HepG2 (cell line): ENCODE results near the gene KRTAP10-11.

ENCODE experiments used
- CREB1 ChIP-seq, 2 experiments: fragments of 450-650 bp in 1 of 2; IDR thresholded peaks; 2 replicates each; pipeline ENCODE4 v1.6.1; 2016 to 2017; ENCODE audit warnings: control low read depth in 1 of 2, mild to moderate bottlenecking in 1 of 2, missing compliant biosample characterization in 1 of 2, missing genetic modification characterization in 1 of 2
- HMG20A ChIP-seq: IDR thresholded peaks from 2 replicates; pipeline ENCODE4 v1.6.1; 2016; ENCODE audit warnings: borderline replicate concordance
- JUNB ChIP-seq: sonication (generic); formaldehyde crosslinking; IDR thresholded peaks from 2 replicates; pipeline ENCODE4 v1.8.0; 2022; ENCODE audit warnings: missing genetic modification reagents, mild to moderate bottlenecking, borderline replicate concordance
- MXI1 ChIP-seq: IDR thresholded peaks from 3 replicates; pipeline ENCODE4 v1.6.1; 2012; ENCODE audit warnings: low read depth, low read length, inconsistent platforms, borderline replicate concordance
- ZNF775 ChIP-seq: sonication (generic); formaldehyde crosslinking; IDR thresholded peaks from 2 replicates; pipeline ENCODE4 v1.4.0; 2020; ENCODE audit warnings: missing genetic modification reagents, mild to moderate bottlenecking, moderate library complexity, borderline replicate concordance
- TF ChIP-seq, protein P1 (sequence below): sonication (generic); formaldehyde crosslinking; IDR thresholded peaks from 2 replicates; pipeline ENCODE4 v1.4.0; 2020; ENCODE audit warnings: missing genetic modification reagents
- TF ChIP-seq, protein P2 (sequence below): sonication (generic); formaldehyde crosslinking; IDR thresholded peaks from 2 replicates; pipeline ENCODE4 v1.4.0; 2020; ENCODE audit warnings: missing genetic modification reagents

DNA sequence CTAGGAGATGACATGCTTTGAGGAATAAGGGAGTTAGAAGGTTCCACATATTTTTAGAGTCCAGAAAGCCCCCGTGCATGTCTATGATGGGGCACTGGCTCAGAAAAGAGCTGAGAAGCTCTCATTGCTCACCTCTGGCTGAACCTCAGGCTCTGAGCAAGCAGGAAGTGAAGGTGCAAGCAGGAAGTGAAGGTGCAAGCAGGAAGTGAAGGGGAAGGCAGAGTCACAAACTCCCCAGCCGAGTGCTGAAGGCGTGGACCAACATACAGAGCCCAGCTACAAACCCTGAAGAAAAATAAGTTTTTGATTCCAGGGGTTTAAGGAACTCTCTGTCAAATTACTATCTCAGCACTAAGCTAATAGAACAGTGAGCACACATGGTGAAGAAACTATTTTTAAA is 27.3 kb upstream of the KRTAP10-11 start:
- TF ChIP-seq MXI1 (no peak), JUNB (CRISPR knock-in tag) (no peak), HMG20A (CRISPR knock-in tag) (no peak), ZNF775 (CRISPR knock-in tag) (no peak), CREB1 (IDR thresholded peaks at IDR 0.05) (no peak), CREB1 (CRISPR knock-in tag; IDR thresholded peaks at IDR 0.05) (no peak)
- TF ChIP-seq, protein P1, sequence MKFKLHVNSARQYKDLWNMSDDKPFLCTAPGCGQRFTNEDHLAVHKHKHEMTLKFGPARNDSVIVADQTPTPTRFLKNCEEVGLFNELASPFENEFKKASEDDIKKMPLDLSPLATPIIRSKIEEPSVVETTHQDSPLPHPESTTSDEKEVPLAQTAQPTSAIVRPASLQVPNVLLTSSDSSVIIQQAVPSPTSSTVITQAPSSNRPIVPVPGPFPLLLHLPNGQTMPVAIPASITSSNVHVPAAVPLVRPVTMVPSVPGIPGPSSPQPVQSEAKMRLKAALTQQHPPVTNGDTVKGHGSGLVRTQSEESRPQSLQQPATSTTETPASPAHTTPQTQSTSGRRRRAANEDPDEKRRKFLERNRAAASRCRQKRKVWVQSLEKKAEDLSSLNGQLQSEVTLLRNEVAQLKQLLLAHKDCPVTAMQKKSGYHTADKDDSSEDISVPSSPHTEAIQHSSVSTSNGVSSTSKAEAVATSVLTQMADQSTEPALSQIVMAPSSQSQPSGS (CRISPR knock-in tag): no peak
- TF ChIP-seq, protein P2, sequence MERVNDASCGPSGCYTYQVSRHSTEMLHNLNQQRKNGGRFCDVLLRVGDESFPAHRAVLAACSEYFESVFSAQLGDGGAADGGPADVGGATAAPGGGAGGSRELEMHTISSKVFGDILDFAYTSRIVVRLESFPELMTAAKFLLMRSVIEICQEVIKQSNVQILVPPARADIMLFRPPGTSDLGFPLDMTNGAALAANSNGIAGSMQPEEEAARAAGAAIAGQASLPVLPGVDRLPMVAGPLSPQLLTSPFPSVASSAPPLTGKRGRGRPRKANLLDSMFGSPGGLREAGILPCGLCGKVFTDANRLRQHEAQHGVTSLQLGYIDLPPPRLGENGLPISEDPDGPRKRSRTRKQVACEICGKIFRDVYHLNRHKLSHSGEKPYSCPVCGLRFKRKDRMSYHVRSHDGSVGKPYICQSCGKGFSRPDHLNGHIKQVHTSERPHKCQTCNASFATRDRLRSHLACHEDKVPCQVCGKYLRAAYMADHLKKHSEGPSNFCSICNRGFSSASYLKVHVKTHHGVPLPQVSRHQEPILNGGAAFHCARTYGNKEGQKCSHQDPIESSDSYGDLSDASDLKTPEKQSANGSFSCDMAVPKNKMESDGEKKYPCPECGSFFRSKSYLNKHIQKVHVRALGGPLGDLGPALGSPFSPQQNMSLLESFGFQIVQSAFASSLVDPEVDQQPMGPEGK (CRISPR knock-in tag): no peak
